CD14-positive monocyte (primary cell): ENCODE results near the gene ATG7. TPM values are rescaled to one million over a fixed set of nuclear protein-coding genes. Genes with fewer than 3 reads are reported as not detected.

Source experiments
- DNase-seq, 3 donors: peaks; one replicate each; pipeline ENCODE4 v3.0.0-alpha.2; 2011 to 2022
- H2AFZ ChIP-seq: 2 replicates; pipeline ENCODE4 v1.6.0; 2012; ENCODE audit warnings: mild to moderate bottlenecking, low read depth, low read length, inconsistent platforms; ENCODE audit not compliant: insufficient read depth, poor library complexity, severe bottlenecking
- H3K27ac ChIP-seq, 2 donors: 1 replicate in 1 of 2; 2 replicates in 1 of 2; pipeline ENCODE4 v1.5.1; 2012 to 2013; ENCODE audit warnings: low read length in 2 of 2, control low read depth in 1 of 2, inconsistent platforms in 1 of 2, low read depth in 1 of 2, mild to moderate bottlenecking in 1 of 2
- H3K27me3 ChIP-seq, 2 donors: one replicate each; pipeline versions ENCODE4 v1.6.0 to v1.6.1; 2011 to 2013; ENCODE audit warnings: low read length in 2 of 2; ENCODE audit not compliant: control insufficient read depth in 2 of 2, insufficient read depth in 2 of 2
- H3K36me3 ChIP-seq, 2 donors: replicated peaks in 1 of 2; 1 replicate in 1 of 2; 2 replicates in 1 of 2; pipeline versions ENCODE4 v1.5.1 to v1.6.1; 2012 to 2013; ENCODE audit warnings: low read length in 2 of 2, control low read depth in 1 of 2, inconsistent platforms in 1 of 2, mild to moderate bottlenecking in 1 of 2; ENCODE audit not compliant: insufficient read depth in 2 of 2, control insufficient read depth in 1 of 2
- H3K4me1 ChIP-seq, 2 donors: 1 replicate in 1 of 2; 2 replicates in 1 of 2; pipeline versions ENCODE4 v1.5.1 to v1.6.1; 2012 to 2013; ENCODE audit warnings: low read length in 2 of 2, control low read depth in 1 of 2, inconsistent platforms in 1 of 2, mild to moderate bottlenecking in 1 of 2, moderate library complexity in 1 of 2; ENCODE audit not compliant: insufficient read depth in 2 of 2, control insufficient read depth in 1 of 2
- H3K4me2 ChIP-seq: replicated peaks from 2 replicates; pipeline ENCODE3; 2012; ENCODE audit warnings: low read length, moderate library complexity, mild to moderate bottlenecking; ENCODE audit not compliant: poor library complexity, severe bottlenecking; ENCODE audit errors: extremely low read depth
- H3K4me3 ChIP-seq, 3 experiments: fragments of 200-600 bp in 1 of 3; sonication (generic) in 1 of 3; replicated peaks in 1 of 3; 1 replicate in 2 of 3; 2 replicates in 1 of 3; pipeline ENCODE4 v1.5.1; 2011 to 2013; ENCODE audit warnings: low read length in 3 of 3, mild to moderate bottlenecking in 3 of 3, control low read depth in 2 of 3, low read depth in 2 of 3, inconsistent platforms in 1 of 3, moderate library complexity in 1 of 3
- H3K79me2 ChIP-seq: 2 replicates; pipeline ENCODE4 v1.6.0; 2012; ENCODE audit warnings: mild to moderate bottlenecking, control low read depth, inconsistent platforms, low read length, moderate library complexity; ENCODE audit not compliant: insufficient read depth
- H3K9ac ChIP-seq: 2 replicates; pipeline ENCODE4 v1.6.0; 2017; ENCODE audit warnings: low read length, mild to moderate bottlenecking; ENCODE audit not compliant: insufficient read depth, poor library complexity, severe bottlenecking
- H3K9me3 ChIP-seq, 2 donors: replicated peaks in 1 of 2; 1 replicate in 1 of 2; 2 replicates in 1 of 2; pipeline versions ENCODE4 v1.5.1 to v1.6.1; 2012 to 2013; ENCODE audit warnings: low read length in 2 of 2, control low read depth in 1 of 2; ENCODE audit not compliant: control insufficient read depth in 1 of 2, insufficient read depth in 1 of 2
- H4K20me1 ChIP-seq: 2 replicates; pipeline ENCODE4 v1.6.0; 2012; ENCODE audit warnings: mild to moderate bottlenecking, low read length, control low read depth, moderate library complexity; ENCODE audit not compliant: insufficient read depth
- H3K27ac Mint-ChIP-seq, 7 donors: one replicate each; pipeline ENCODE4 v1.8.0; 2020; ENCODE audit warnings: mild to moderate bottlenecking in 7 of 7, mixed read lengths in 7 of 7, moderate library complexity in 6 of 7, inconsistent platforms in 2 of 7
- H3K27me3 Mint-ChIP-seq, 3 donors: one replicate each; pipeline ENCODE4 v1.8.0; 2021 to 2022; ENCODE audit warnings: low read depth in 3 of 3, mild to moderate bottlenecking in 3 of 3, mixed read lengths in 3 of 3, moderate library complexity in 3 of 3, inconsistent platforms in 1 of 3
- H3K36me3 Mint-ChIP-seq, 2 donors: one replicate each; pipeline ENCODE4 v1.8.0; 2020; ENCODE audit warnings: mixed read lengths in 2 of 2, inconsistent platforms in 1 of 2, mild to moderate bottlenecking in 1 of 2
- H3K4me1 Mint-ChIP-seq: one replicate; pipeline ENCODE4 v1.8.0; 2020; ENCODE audit warnings: mild to moderate bottlenecking, mixed read lengths
- H3K4me3 Mint-ChIP-seq, 2 donors: one replicate each; pipeline ENCODE4 v1.8.0; 2020; ENCODE audit warnings: mild to moderate bottlenecking in 2 of 2, mixed read lengths in 2 of 2, moderate library complexity in 1 of 2
- H3K9me3 Mint-ChIP-seq, 7 donors: one replicate each; pipeline ENCODE4 v1.8.0; 2020 to 2022; ENCODE audit warnings: mixed read lengths in 7 of 7, mild to moderate bottlenecking in 6 of 7, moderate library complexity in 6 of 7, inconsistent platforms in 2 of 7
- CTCF ChIP-seq: fragments of 200-600 bp; IDR thresholded peaks from one replicate; pipeline ENCODE4 v1.8.0; 2022; ENCODE audit warnings: antibody characterized with exemption, mild to moderate bottlenecking
- WGBS: methylation state at CpG from one replicate; pipeline ENCODE4 v1.1.5; 2013; ENCODE audit warnings: missing lambda C conversion rate; ENCODE audit not compliant: insufficient coverage; 5-methylcytosine and 5-hydroxymethylcytosine counted together
- intact Hi-C, 2 donors: fragments of 100-400 bp; cut with micrococcal nuclease; formaldehyde crosslinking; loops; one replicate each; pipeline versions ENCODE4 v1.15.0 to v1.15.1; 2023
- polyA plus RNA-seq, 3 donors: library from polyadenylated mRNA; depleted of rRNA in 1 of 3; unstranded in 2 of 3; stranded (reverse) in 1 of 3; fragments of 300-500 nt in 2 of 3; fragments of >200 nt in 1 of 3; fragmentation: Illumina TruSeq in 2 of 3; gene quantifications; 1 replicate in 2 of 3; 2 replicates in 1 of 3; pipeline ENCODE4 v1.2.3, GENCODE V29; 2012 to 2021

ATG7 gene
- polyA plus RNA-seq, 3 donors, result 57.4 to 101 (median 89.7) TPM

- Histone ChIP-seq H3K9ac (no peak overlapping the region), H4K20me1 (peaks cover 80% of the 10 kb centered on the region), H3K4me3 (no peak overlapping the region), H3K9me3 (no peaks in the 10 kb centered on the region), H3K4me1 (peaks cover 8% of the 10 kb centered on the region in 2 donors), H3K4me2 (no peak overlapping the region), H2AFZ (no peak overlapping the region), H3K27ac (no peak overlapping the region), H3K79me2 (peaks cover 31% of the 10 kb centered on the region), H3K36me3 (peaks cover 24 to 66% of the 10 kb centered on the region in 2 donors), H3K27me3 (no peaks in the 10 kb centered on the region)
- Mint-ChIP-seq H3K4me3 (no peak overlapping the region), H3K36me3 (peaks cover 39 to 71% of the 10 kb centered on the region in 2 donors), H3K4me1 (peaks cover 12% of the 10 kb centered on the region), H3K27me3 (no peaks in the 10 kb centered on the region), H3K27ac (no peak overlapping the region), H3K9me3 (no peaks in the 10 kb centered on the region)
- DNase-seq, result no peak
- intact Hi-C loops, result no loop called here
- TF ChIP-seq CTCF, result no peak
- 94% methylated on average over 7 of the region's 9 CpGs for WGBS
Observed at GRCh38 chr3:11565932-11566331, 293.7 kb downstream of the ATG7 start.

DNA sequence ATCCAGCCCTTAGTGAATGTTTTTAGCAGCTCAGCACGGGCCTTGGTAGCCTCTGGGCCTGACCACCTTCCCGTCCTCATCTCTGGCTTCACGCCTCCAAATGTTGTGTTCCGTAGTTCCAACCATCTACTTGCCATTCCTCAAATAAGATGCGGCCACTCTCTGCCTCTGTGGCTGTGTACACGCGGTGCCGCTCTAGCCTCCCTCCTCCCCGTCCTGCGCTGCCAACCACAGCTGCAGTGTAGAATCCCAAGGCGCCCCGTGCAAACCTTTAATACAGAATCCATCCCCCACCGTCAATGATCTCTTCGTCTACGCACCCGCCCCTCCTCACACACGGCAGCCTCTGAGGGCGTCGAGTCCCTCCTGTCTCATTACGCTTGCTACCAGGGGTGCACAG, 294.3 kb downstream of the ATG7 start:
- H4K20me1 ChIP-seq, result peaks cover 80% of the 10 kb centered on the region
- no peaks in the 10 kb centered on the region for H3K27me3 ChIP-seq
- H3K4me1 ChIP-seq, result peaks cover 13 to 14% of the 10 kb centered on the region in 2 donors
- H3K9me3 Mint-ChIP-seq, result no peaks in the 10 kb centered on the region
- peak overlapping the region in 6 of 7 donors; percentile 9 to 78 (median 40) for H3K27ac Mint-ChIP-seq
- H3K4me3 Mint-ChIP-seq, result no peak overlapping the region
- no peak overlapping the region for H3K4me2 ChIP-seq
- H3K36me3 Mint-ChIP-seq, result peaks cover 39 to 69% of the 10 kb centered on the region in 2 donors
- H3K79me2 ChIP-seq, result peaks cover 34% of the 10 kb centered on the region
- no peak overlapping the region for H3K4me3 ChIP-seq
- DNase-seq, result no peak
- peaks cover 18% of the 10 kb centered on the region for H3K4me1 Mint-ChIP-seq
- TF ChIP-seq CTCF, result no peak
- H3K9me3 ChIP-seq, result no peaks in the 10 kb centered on the region
- intact Hi-C loops, result no loop called here
- H3K36me3 ChIP-seq, result peaks cover 24 to 66% of the 10 kb centered on the region in 2 donors
- H3K9ac ChIP-seq, result no peak overlapping the region
- H2AFZ ChIP-seq, result no peak overlapping the region
- no peak overlapping the region for H3K27ac ChIP-seq
- 98% methylated on average over 20 of the region's 20 CpGs for WGBS
- H3K27me3 Mint-ChIP-seq, result no peaks in the 10 kb centered on the region
